Ishikawa (cell line): ENCODE measurements around the gene DGKG.

Experiments used
- CEBPB ChIP-seq: IDR thresholded peaks from 2 replicates; pipeline ENCODE4 v1.6.1; 2012
- CREB1 ChIP-seq: IDR thresholded peaks from 2 replicates; pipeline ENCODE4 v1.6.1; 2012; ENCODE audit warnings: low read depth
- EGR1 ChIP-seq: IDR thresholded peaks from 2 replicates; pipeline ENCODE4 v1.6.1; 2012
- EP300 ChIP-seq: IDR thresholded peaks from 2 replicates; pipeline ENCODE4 v1.6.1; 2012; ENCODE audit warnings: borderline replicate concordance
- FOXM1 ChIP-seq: IDR thresholded peaks from 2 replicates; pipeline ENCODE4 v1.6.1; 2012; ENCODE audit warnings: low read depth, borderline replicate concordance
- MAX ChIP-seq: IDR thresholded peaks from 2 replicates; pipeline ENCODE4 v1.6.1; 2012
- NFIC ChIP-seq: IDR thresholded peaks from 2 replicates; pipeline ENCODE4 v1.6.1; 2012
- RAD21 ChIP-seq: IDR thresholded peaks from 2 replicates; pipeline ENCODE4 v1.6.1; 2012; ENCODE audit warnings: low read depth
- TAF1 ChIP-seq: IDR thresholded peaks from 2 replicates; pipeline ENCODE4 v1.6.1; 2012; ENCODE audit warnings: low read depth, mild to moderate bottlenecking
- TCF12 ChIP-seq: IDR thresholded peaks from 2 replicates; pipeline ENCODE4 v1.6.1; 2012; ENCODE audit warnings: low read depth
- TEAD4 ChIP-seq: IDR thresholded peaks from 2 replicates; pipeline ENCODE4 v1.6.1; 2012
- YY1 ChIP-seq: IDR thresholded peaks from 2 replicates; pipeline ENCODE4 v1.6.1; 2012; ENCODE audit warnings: low read depth
- ZBTB7A ChIP-seq: IDR thresholded peaks from 2 replicates; pipeline ENCODE4 v1.6.1; 2012; ENCODE audit warnings: low read depth
- TF ChIP-seq, protein P1 (sequence below): IDR thresholded peaks from 2 replicates; pipeline ENCODE4 v1.6.1; 2012; ENCODE audit warnings: low read depth, mild to moderate bottlenecking
- TF ChIP-seq, protein P2 (sequence below): IDR thresholded peaks from 2 replicates; pipeline ENCODE4 v1.6.1; 2012

The DGKG gene

DNA sequence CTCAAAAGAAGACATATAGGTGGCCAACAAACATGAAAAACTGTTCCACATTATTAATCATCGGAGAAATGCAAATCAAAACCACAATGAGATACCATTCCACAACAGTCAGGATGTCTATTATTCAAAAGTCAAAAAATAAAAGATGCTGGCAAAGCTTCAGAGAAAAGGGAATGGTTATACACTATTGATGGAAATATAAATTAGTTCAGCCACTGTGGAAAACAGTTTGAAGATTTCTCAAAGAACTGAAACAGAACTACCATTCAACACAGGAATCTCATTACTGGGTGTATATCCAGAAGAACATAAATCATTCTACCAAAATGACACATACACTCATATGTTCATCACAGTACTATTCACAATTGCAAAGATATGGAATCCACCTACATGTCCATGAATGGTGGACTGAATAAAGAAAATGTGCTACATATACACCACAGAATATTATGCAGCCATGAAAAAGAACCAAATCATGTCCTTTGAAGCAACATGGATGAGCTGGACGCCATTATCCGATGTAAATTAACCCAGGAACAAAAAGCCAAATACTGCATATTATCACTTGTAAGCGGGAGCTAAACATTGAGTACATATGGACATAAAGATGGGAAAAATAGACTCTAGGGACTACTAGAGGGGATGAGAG is 32.7 kb upstream of the DGKG start:
- TF ChIP-seq MAX (no peak), ZBTB7A (no peak)

- TF ChIP-seq FOXM1 = no peak
- TF ChIP-seq TAF1 = no peak
- TF ChIP-seq, protein P1, sequence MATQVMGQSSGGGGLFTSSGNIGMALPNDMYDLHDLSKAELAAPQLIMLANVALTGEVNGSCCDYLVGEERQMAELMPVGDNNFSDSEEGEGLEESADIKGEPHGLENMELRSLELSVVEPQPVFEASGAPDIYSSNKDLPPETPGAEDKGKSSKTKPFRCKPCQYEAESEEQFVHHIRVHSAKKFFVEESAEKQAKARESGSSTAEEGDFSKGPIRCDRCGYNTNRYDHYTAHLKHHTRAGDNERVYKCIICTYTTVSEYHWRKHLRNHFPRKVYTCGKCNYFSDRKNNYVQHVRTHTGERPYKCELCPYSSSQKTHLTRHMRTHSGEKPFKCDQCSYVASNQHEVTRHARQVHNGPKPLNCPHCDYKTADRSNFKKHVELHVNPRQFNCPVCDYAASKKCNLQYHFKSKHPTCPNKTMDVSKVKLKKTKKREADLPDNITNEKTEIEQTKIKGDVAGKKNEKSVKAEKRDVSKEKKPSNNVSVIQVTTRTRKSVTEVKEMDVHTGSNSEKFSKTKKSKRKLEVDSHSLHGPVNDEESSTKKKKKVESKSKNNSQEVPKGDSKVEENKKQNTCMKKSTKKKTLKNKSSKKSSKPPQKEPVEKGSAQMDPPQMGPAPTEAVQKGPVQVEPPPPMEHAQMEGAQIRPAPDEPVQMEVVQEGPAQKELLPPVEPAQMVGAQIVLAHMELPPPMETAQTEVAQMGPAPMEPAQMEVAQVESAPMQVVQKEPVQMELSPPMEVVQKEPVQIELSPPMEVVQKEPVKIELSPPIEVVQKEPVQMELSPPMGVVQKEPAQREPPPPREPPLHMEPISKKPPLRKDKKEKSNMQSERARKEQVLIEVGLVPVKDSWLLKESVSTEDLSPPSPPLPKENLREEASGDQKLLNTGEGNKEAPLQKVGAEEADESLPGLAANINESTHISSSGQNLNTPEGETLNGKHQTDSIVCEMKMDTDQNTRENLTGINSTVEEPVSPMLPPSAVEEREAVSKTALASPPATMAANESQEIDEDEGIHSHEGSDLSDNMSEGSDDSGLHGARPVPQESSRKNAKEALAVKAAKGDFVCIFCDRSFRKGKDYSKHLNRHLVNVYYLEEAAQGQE = no peak
- TF ChIP-seq CEBPB = no peak
- TF ChIP-seq EGR1 = no peak
- no peak for TF ChIP-seq TCF12
- no peak for TF ChIP-seq NFIC
- no peak for TF ChIP-seq MAX
- TF ChIP-seq, protein P2, sequence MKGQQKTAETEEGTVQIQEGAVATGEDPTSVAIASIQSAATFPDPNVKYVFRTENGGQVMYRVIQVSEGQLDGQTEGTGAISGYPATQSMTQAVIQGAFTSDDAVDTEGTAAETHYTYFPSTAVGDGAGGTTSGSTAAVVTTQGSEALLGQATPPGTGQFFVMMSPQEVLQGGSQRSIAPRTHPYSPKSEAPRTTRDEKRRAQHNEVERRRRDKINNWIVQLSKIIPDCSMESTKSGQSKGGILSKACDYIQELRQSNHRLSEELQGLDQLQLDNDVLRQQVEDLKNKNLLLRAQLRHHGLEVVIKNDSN = no peak
- no peak for TF ChIP-seq EP300
- TF ChIP-seq YY1 = no peak
- no peak for TF ChIP-seq TEAD4
- TF ChIP-seq RAD21 = no peak
- no peak for TF ChIP-seq CREB1
These were observed 25.0 kb upstream of the DGKG start for GRCh38 chr3:186386883-186387560.

DNA sequence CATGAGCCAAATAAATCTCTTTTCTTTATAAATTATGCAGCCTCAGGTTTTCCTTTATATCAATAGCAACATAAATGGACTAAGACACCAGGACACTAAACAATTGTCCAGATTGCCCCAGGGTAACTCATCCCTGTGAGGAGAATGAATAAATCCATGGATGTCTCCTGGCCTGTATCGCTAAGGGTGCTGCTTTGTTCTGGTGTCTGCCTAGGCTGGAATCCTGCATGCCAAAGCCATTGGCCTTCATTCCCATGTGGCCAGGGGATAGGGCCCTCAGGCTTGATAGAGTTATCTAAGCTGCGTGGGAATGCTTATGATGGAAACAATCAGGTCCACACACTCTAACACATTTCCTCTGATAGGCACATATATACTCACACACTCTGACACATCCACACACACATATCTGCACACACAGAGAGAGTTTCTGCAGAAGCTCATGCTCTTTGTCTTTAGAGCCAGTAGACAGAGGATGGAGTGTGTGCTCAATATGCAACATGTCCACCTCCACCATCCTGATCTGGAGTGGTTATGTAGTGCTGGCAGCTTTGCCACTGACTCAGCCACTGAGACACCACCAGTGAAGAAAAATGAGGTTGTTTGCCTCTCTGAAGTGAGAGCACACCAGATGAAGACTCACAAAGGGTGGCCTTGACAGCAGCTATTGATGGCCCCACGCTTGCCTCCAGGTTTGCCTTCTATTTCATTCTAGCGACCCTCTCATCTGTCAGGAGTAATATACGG is 24.0 kb upstream of the DGKG start:
- TF ChIP-seq TAF1 (no peak), TCF12 (no peak), EP300 (no peak), FOXM1 (no peak), MAX (no peak)
- TF ChIP-seq, protein P2 = no peak

- TF ChIP-seq CEBPB (no peak), TCF12 (no peak), EP300 (no peak), TAF1 (no peak), FOXM1 (no peak), NFIC (no peak), YY1 (no peak), EGR1 (no peak), ZBTB7A (no peak), TEAD4 (no peak), CREB1 (no peak), MAX (no peak), RAD21 (no peak)
- TF ChIP-seq, protein P1 = no peak
- TF ChIP-seq, protein P2 = no peak
These were observed 21.3 kb upstream of the DGKG start for GRCh38 chr3:186383026-186383993.
